Common myeloid progenitor, CD34-positive (primary cell): ENCODE results near the gene KRTAP15-1.

Experiments used
- CTCF ChIA-PET: fragments of 350-600 bp; sonication (Branson Sonifier 250); formaldehyde crosslinking; loops from one replicate; lab custom pipeline; 2021; ENCODE audit warnings: antibody characterized with exemption; lab: Charles Lee
- POLR2A ChIA-PET: fragments of 350-600 bp; sonication (Branson Sonifier 250); formaldehyde crosslinking; loops from one replicate; lab custom pipeline; 2021; ENCODE audit warnings: antibody characterized with exemption; lab: Charles Lee
- DNase-seq, 3 donors: peaks; one replicate each; pipeline versions ENCODE4 v3.0.0 to v3.0.0-alpha.2; 2013
- H3K27ac ChIP-seq, 2 experiments: 1 replicate in 1 of 2; 2 replicates in 1 of 2; pipeline ENCODE4 v1.7.0; 2013; ENCODE audit warnings: inconsistent platforms in 2 of 2, low read length in 2 of 2, mild to moderate bottlenecking in 2 of 2, low read depth in 1 of 2, moderate library complexity in 1 of 2; ENCODE audit not compliant: severe bottlenecking in 2 of 2, insufficient read depth in 1 of 2, poor library complexity in 1 of 2
- H3K27me3 ChIP-seq, 5 experiments: replicated peaks in 2 of 5; 1 replicate in 3 of 5; 2 replicates in 2 of 5; pipeline versions ENCODE4 v1.6.1 to v1.7.0; 2013; ENCODE audit warnings: low read length in 4 of 5, mild to moderate bottlenecking in 2 of 5, moderate library complexity in 2 of 5, inconsistent platforms in 1 of 5; ENCODE audit not compliant: insufficient read depth in 5 of 5, control insufficient read depth in 4 of 5
- H3K36me3 ChIP-seq, 4 experiments: 1 replicate in 2 of 4; 2 replicates in 2 of 4; pipeline versions ENCODE4 v1.6.1 to v1.7.0; 2013; ENCODE audit warnings: low read length in 3 of 4, control low read depth in 1 of 4, mild to moderate bottlenecking in 1 of 4; ENCODE audit not compliant: control insufficient read depth in 4 of 4, insufficient read depth in 4 of 4
- H3K4me1 ChIP-seq, 4 experiments: 1 replicate in 3 of 4; 2 replicates in 1 of 4; pipeline versions ENCODE4 v1.6.1 to v1.7.1; 2013; ENCODE audit warnings: low read length in 3 of 4, mild to moderate bottlenecking in 3 of 4, control low read depth in 1 of 4, inconsistent platforms in 1 of 4, moderate library complexity in 1 of 4; ENCODE audit not compliant: control insufficient read depth in 4 of 4, insufficient read depth in 4 of 4; ENCODE audit errors: control extremely low read depth in 1 of 4
- H3K4me3 ChIP-seq, 7 experiments: 1 replicate in 4 of 7; 2 replicates in 3 of 7; pipeline versions ENCODE4 v1.5.1 to v1.7.0; 2013; ENCODE audit warnings: mild to moderate bottlenecking in 7 of 7, low read length in 6 of 7, moderate library complexity in 6 of 7, inconsistent platforms in 2 of 7, low read depth in 2 of 7, control low read depth in 1 of 7; ENCODE audit not compliant: insufficient read depth in 4 of 7, control insufficient read depth in 1 of 7; ENCODE audit errors: extremely low read depth in 1 of 7
- H3K9me3 ChIP-seq, 5 experiments: 1 replicate in 4 of 5; 2 replicates in 1 of 5; pipeline versions ENCODE4 v1.6.1 to v1.7.1; 2013; ENCODE audit warnings: low read length in 4 of 5, mild to moderate bottlenecking in 2 of 5, inconsistent platforms in 1 of 5, low read depth in 1 of 5, moderate library complexity in 1 of 5; ENCODE audit not compliant: control insufficient read depth in 4 of 5, insufficient read depth in 2 of 5; ENCODE audit errors: control extremely low read depth in 1 of 5
- WGBS: methylation state at CpG from one replicate; pipeline ENCODE4 v1.1.5; 2013; ENCODE audit not compliant: insufficient coverage; 5-methylcytosine and 5-hydroxymethylcytosine counted together

The KRTAP15-1 gene

GRCh38 chr21:30463713-30464112, 23.6 kb downstream of the KRTAP15-1 start:
- DNase-seq: no peak
- H3K36me3 ChIP-seq: no peaks in the 10 kb centered on the region
- H3K4me3 ChIP-seq: no peak overlapping the region
- H3K4me1 ChIP-seq: no peaks in the 10 kb centered on the region
- ChIA-PET POLR2A (no interaction called here), CTCF (no interaction called here)
- no CpG with 5 or more reads among the region's 3 CpGs for WGBS
- H3K27ac ChIP-seq: no peak overlapping the region
- no peaks in the 10 kb centered on the region for H3K9me3 ChIP-seq
- H3K27me3 ChIP-seq: no peaks in the 10 kb centered on the region

- no peaks in the 10 kb centered on the region for H3K36me3 ChIP-seq
- H3K27me3 ChIP-seq: no peaks in the 10 kb centered on the region
- no peak for DNase-seq
- no CpG with 5 or more reads among the region's 6 CpGs for WGBS
- H3K4me3 ChIP-seq: no peak overlapping the region
- no peaks in the 10 kb centered on the region for H3K9me3 ChIP-seq
- no peak overlapping the region for H3K27ac ChIP-seq
- no peaks in the 10 kb centered on the region for H3K4me1 ChIP-seq
- CTCF ChIA-PET: no interaction called here
- POLR2A ChIA-PET: no interaction called here
These were observed 29.0 kb downstream of the KRTAP15-1 start for GRCh38 chr21:30468900-30469714.

GRCh38 chr21:30478004-30478403, 37.9 kb downstream of the KRTAP15-1 start:
- 73% methylated on average over 3 of the region's 3 CpGs for WGBS
- POLR2A ChIA-PET: no interaction called here
- CTCF ChIA-PET: no interaction called here

GRCh38 chr21:30479259-30479658, 39.2 kb downstream of the KRTAP15-1 start:
- H3K27me3 ChIP-seq: peaks cover 0 to 3% (median 0%) of the 10 kb centered on the region in 5 experiments
- WGBS: 71% methylated on average over 3 of the region's 4 CpGs
- ChIA-PET POLR2A (no interaction called here), CTCF (no interaction called here)
- peaks cover 0 to 1% (median 0%) of the 10 kb centered on the region in 5 experiments for H3K9me3 ChIP-seq
- no peaks in the 10 kb centered on the region for H3K4me1 ChIP-seq
- no peaks in the 10 kb centered on the region for H3K36me3 ChIP-seq
- DNase-seq: no peak
- no peak overlapping the region for H3K27ac ChIP-seq
- H3K4me3 ChIP-seq: no peak overlapping the region

More at GRCh38 chr21:30478004-30478403, 37.9 kb downstream of the KRTAP15-1 start:
- H3K9me3 ChIP-seq: peaks cover 0 to 1% (median 0%) of the 10 kb centered on the region in 5 experiments
- no peaks in the 10 kb centered on the region for H3K4me1 ChIP-seq
- H3K36me3 ChIP-seq: no peaks in the 10 kb centered on the region
- H3K27me3 ChIP-seq: peaks cover 0 to 3% (median 0%) of the 10 kb centered on the region in 5 experiments
- no peak for DNase-seq
- H3K4me3 ChIP-seq: no peak overlapping the region
- no peak overlapping the region for H3K27ac ChIP-seq

GRCh38 chr21:30480145-30480544, 40.1 kb downstream of the KRTAP15-1 start, which contains the start of gene KRTAP19-1:
Gene KRTAP19-1, minus strand, starts transcription at chr21:30480367. Its CDS starts 50 bp downstream, at chr21:30480317.
- no peaks in the 10 kb centered on the region for H3K4me1 ChIP-seq
- 97% methylated on average over 6 of the region's 7 CpGs for WGBS
- no peak within 1 kb of the TSS for H3K27ac ChIP-seq
- ChIA-PET POLR2A (no interaction called here), CTCF (no interaction called here)
- H3K27me3 ChIP-seq: peaks cover 0 to 3% (median 0%) of the 10 kb centered on the region in 5 experiments
- peaks cover 0 to 1% (median 0%) of the 10 kb centered on the region in 5 experiments for H3K9me3 ChIP-seq
- no peak for DNase-seq
- no peaks in the 10 kb centered on the region for H3K36me3 ChIP-seq
- H3K4me3 ChIP-seq: no peak within 1 kb of the TSS

GRCh38 chr21:30482130-30482529, 42.1 kb downstream of the KRTAP15-1 start:
- Histone ChIP-seq H3K9me3 (peaks cover 0 to 3% (median 0%) of the 10 kb centered on the region in 5 experiments), H3K36me3 (no peaks in the 10 kb centered on the region), H3K27ac (no peak overlapping the region), H3K4me3 (no peak overlapping the region), H3K27me3 (peaks cover 0 to 3% (median 0%) of the 10 kb centered on the region in 5 experiments), H3K4me1 (no peaks in the 10 kb centered on the region)
- DNase-seq: no peak
- CTCF ChIA-PET: no interaction called here
- POLR2A ChIA-PET: interaction anchor here (0.6 kb wide), 1 partner anchor 307 kb away, joined by 3 read pairs; no protein-coding TSS in a partner anchor
- WGBS: 100% methylated on average over 1 of the region's 2 CpGs

- Histone ChIP-seq H3K27me3 (no peaks in the 10 kb centered on the region), H3K4me3 (no peak overlapping the region), H3K36me3 (no peaks in the 10 kb centered on the region), H3K27ac (no peak overlapping the region), H3K9me3 (peaks cover 0 to 3% (median 0%) of the 10 kb centered on the region in 5 experiments), H3K4me1 (no peaks in the 10 kb centered on the region)
- CTCF ChIA-PET: no interaction called here
- POLR2A ChIA-PET: interaction anchor here (0.6 kb wide), 1 partner anchor 146 kb away, joined by 4 read pairs; no protein-coding TSS in a partner anchor
- 95% methylated on average over 2 of the region's 2 CpGs for WGBS
- DNase-seq: no peak
These were observed 46.1 kb downstream of the KRTAP15-1 start for GRCh38 chr21:30486180-30486579.
